Measurements from ENCODE around the gene CAVIN3. TPM values are rescaled to one million over a fixed set of nuclear protein-coding genes. Genes with fewer than 3 reads are reported as not detected.

The CAVIN3 gene
- total and polyA plus RNA-seq, 2 of the 4 experiments (the other 2 are of a cell fraction), result 112 to 185 TPM

DNA sequence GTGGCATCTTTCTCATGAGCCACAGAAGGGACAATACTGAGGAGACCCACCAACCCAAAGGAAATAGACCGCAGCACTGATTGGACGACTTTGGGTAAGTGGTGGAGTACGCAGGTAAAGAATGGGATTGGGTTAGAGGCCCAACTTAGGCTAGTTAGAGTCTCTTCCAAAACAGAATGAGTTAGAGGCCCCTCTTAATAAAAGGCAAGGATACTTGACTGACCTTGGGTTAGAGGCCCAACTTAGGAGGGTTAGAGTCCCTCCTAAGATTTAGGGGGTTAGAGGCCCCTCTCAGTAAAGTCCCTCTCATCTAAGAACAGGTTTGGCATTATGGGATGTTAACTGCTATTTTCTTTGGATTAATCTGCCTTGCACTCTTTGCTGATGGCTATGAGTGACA lies 36.1 kb downstream of the CAVIN3 start:
- no peak overlapping the region for H4K8ac ChIP-seq (ENCODE audit: low read depth in 2 of 2, low read length in 2 of 2)
- intact Hi-C loops (cut with micrococcal nuclease), result no loop called here
- no peak for TF ChIP-seq MAZ (IDR thresholded peaks at IDR 0.05; ENCODE audit: borderline replicate concordance, low read depth, low read length)
- TF ChIP-seq BHLHE40 (IDR thresholded peaks at IDR 0.05; ENCODE audit: low read depth, low read length), result no peak
- TF ChIP-seq FOS (IDR thresholded peaks at IDR 0.05; ENCODE audit: low read depth, low read length), result no peak
- no peak for TF ChIP-seq ELK1 (IDR thresholded peaks at IDR 0.05; ENCODE audit: borderline replicate concordance, low read depth, low read length)
- no peaks in the 10 kb centered on the region for H3K4me1 ChIP-seq (ENCODE audit: control insufficient read depth, insufficient read depth, low read length)
- no peaks in the 10 kb centered on the region for H4K20me1 ChIP-seq (ENCODE audit: insufficient read depth, low read length)
- H2AK5ac ChIP-seq (ENCODE audit: low read depth, low read length), result no peak overlapping the region
- H4K91ac ChIP-seq (ENCODE audit: insufficient read depth, low read depth, low read length), result no peak overlapping the region
- H3K4me2 ChIP-seq (ENCODE audit: low read depth, low read length), result no peak overlapping the region
- no TSS peak for BruUV-seq (replicated peaks)
- ChIA-PET POLR2A (ENCODE audit: unreplicated experiment) (no interaction called here), CTCF (interaction anchor here (2.9 kb wide), 1 partner anchor 79 kb away, joined by 11 read pairs; no protein-coding TSS in a partner anchor)
- ATAC-seq (ENCODE audit: low read depth) (no peak), DNase-seq (no peak)
- no peak overlapping the region for H3K4me3 ChIP-seq (ENCODE audit: insufficient read depth, low read depth, low read length)
- dilution Hi-C loops (cut with HindIII; ENCODE audit: low sequenced_read_pairs, unreplicated experiment), result no loop called here
- H2BK15ac ChIP-seq (ENCODE audit: low read depth, low read length), result no peak overlapping the region
- H3K4ac ChIP-seq (ENCODE audit: low read depth, low read length), result no peak overlapping the region
- H3K9ac ChIP-seq (ENCODE audit: low read depth, low read length), result no peak overlapping the region
- no peaks in the 10 kb centered on the region for H3K36me3 ChIP-seq (ENCODE audit: control insufficient read depth, insufficient read depth, low read length)
- H3K9me3 ChIP-seq (ENCODE audit: control insufficient read depth, insufficient read depth, low read length), result no peaks in the 10 kb centered on the region
- WGBS, 2 experiments (ENCODE audit: extremely low coverage in 2 of 2, insufficient read length in 1 of 2), result no CpG with 5 or more reads among the region's 3 CpGs
- no peak overlapping the region for H3K14ac ChIP-seq (replicated peaks; ENCODE audit: low read depth, low read length)
- H3K27me3 ChIP-seq (ENCODE audit: control insufficient read depth, insufficient read depth, low read length), result peaks cover 28% of the 10 kb centered on the region
- H3K79me1 ChIP-seq (ENCODE audit: low read depth in 1 of 2, low read length in 2 of 2), result no peaks in the 10 kb centered on the region
- no peak overlapping the region for H3K56ac ChIP-seq (ENCODE audit: extremely low read depth, insufficient read depth, low read length)
- no peak overlapping the region for H4K5ac ChIP-seq (ENCODE audit: low read depth, low read length)
- no peak overlapping the region for H3K18ac ChIP-seq (ENCODE audit: low read depth, low read length)
- H2AK9ac ChIP-seq (replicated peaks; ENCODE audit: low read depth, low read length, poor library complexity), result no peak overlapping the region
- H2BK5ac ChIP-seq (ENCODE audit: low read depth, low read length, poor library complexity, severe bottlenecking), result no peak overlapping the region
- no peak overlapping the region for H2AFZ ChIP-seq (replicated peaks; ENCODE audit: low read length, poor library complexity)
- H3K27ac ChIP-seq (ENCODE audit: insufficient read depth, low read length), result no peak overlapping the region
- no peaks in the 10 kb centered on the region for H3K9me1 ChIP-seq (ENCODE audit: insufficient read depth, low read length)
- H2BK120ac ChIP-seq (ENCODE audit: low read depth, low read length), result no peak overlapping the region
- no peak overlapping the region for H3K23ac ChIP-seq (ENCODE audit: low read depth, low read length)
- in situ Hi-C loops (cut with MboI; ENCODE audit: low sequenced_read_pairs), result no loop called here
- no peak overlapping the region for H2BK20ac ChIP-seq (ENCODE audit: low read depth, low read length)
